Mesenchymal stem cell (in vitro differentiated cells and primary cell): Measurements from ENCODE around the gene WWP2.
"Not testable (repeated sequence)": the region's sequence is repeated elsewhere in the genome, so short reads cannot be mapped to it uniquely, and the experiment has no call there.

Source experiments
- DNase-seq: peaks from one replicate; pipeline ENCODE4 v3.0.0-alpha.2; 2013
- H2AFZ ChIP-seq: one replicate; pipeline ENCODE4 v1.6.1; 2013; ENCODE audit warnings: low read depth, mild to moderate bottlenecking, control low read depth, inconsistent platforms, low read length, moderate library complexity
- H2AK5ac ChIP-seq: 2 replicates; pipeline ENCODE4 v1.6.1; 2013; ENCODE audit warnings: low read length, moderate library complexity, mild to moderate bottlenecking, inconsistent platforms; ENCODE audit not compliant: severe bottlenecking
- H2BK120ac ChIP-seq: one replicate; pipeline ENCODE4 v1.6.1; 2013; ENCODE audit warnings: low read depth, mild to moderate bottlenecking, inconsistent platforms, low read length, moderate library complexity
- H2BK12ac ChIP-seq, 2 experiments: one replicate each; pipeline ENCODE4 v1.6.1; 2013; ENCODE audit warnings: inconsistent platforms in 2 of 2, low read length in 2 of 2, mild to moderate bottlenecking in 2 of 2, moderate library complexity in 2 of 2, control low read depth in 1 of 2
- H2BK15ac ChIP-seq: one replicate; pipeline ENCODE4 v1.6.1; 2013; ENCODE audit warnings: mild to moderate bottlenecking, low read depth, inconsistent platforms; ENCODE audit not compliant: poor library complexity, severe bottlenecking
- H2BK5ac ChIP-seq: 2 replicates; pipeline ENCODE4 v1.6.1; 2013; ENCODE audit warnings: low read depth, mild to moderate bottlenecking, low read length, control low read depth, inconsistent platforms; ENCODE audit not compliant: poor library complexity, severe bottlenecking
- H3K14ac ChIP-seq, 2 experiments: one replicate each; pipeline ENCODE4 v1.6.1; 2013; ENCODE audit warnings: inconsistent platforms in 2 of 2, low read length in 2 of 2, control low read depth in 1 of 2, mild to moderate bottlenecking in 1 of 2, moderate library complexity in 1 of 2
- H3K18ac ChIP-seq, 2 experiments: one replicate each; pipeline ENCODE4 v1.6.1; 2013; ENCODE audit warnings: inconsistent platforms in 2 of 2, low read length in 2 of 2, control low read depth in 1 of 2, low read depth in 1 of 2, mild to moderate bottlenecking in 1 of 2
- H3K23ac ChIP-seq, 2 experiments: one replicate each; pipeline ENCODE4 v1.6.1; 2013; ENCODE audit warnings: inconsistent platforms in 2 of 2, low read length in 2 of 2, mild to moderate bottlenecking in 2 of 2, moderate library complexity in 2 of 2, control low read depth in 1 of 2
- H3K27ac ChIP-seq: 2 replicates; pipeline ENCODE4 v1.5.1; 2013; ENCODE audit warnings: mild to moderate bottlenecking, moderate library complexity, low read length, control low read depth, inconsistent platforms; ENCODE audit not compliant: poor library complexity, severe bottlenecking
- H3K27me3 ChIP-seq, 2 experiments: 2 replicates each; pipeline versions ENCODE4 v1.6.1 to v1.7.0; 2013; ENCODE audit warnings: low read length in 2 of 2, mild to moderate bottlenecking in 2 of 2, moderate library complexity in 2 of 2, control low read depth in 1 of 2, inconsistent platforms in 1 of 2; ENCODE audit not compliant: control insufficient read depth in 1 of 2, insufficient read depth in 1 of 2
- H3K36me3 ChIP-seq, 2 experiments: 2 replicates each; pipeline versions ENCODE4 v1.6.1 to v1.7.0; 2013; ENCODE audit warnings: low read length in 2 of 2, control low read depth in 1 of 2, inconsistent platforms in 1 of 2, low read depth in 1 of 2, mild to moderate bottlenecking in 1 of 2; ENCODE audit not compliant: insufficient read depth in 2 of 2, control insufficient read depth in 1 of 2
- H3K4ac ChIP-seq, 2 experiments: one replicate each; pipeline ENCODE4 v1.6.1; 2013; ENCODE audit warnings: inconsistent platforms in 2 of 2, low read length in 2 of 2, mild to moderate bottlenecking in 2 of 2, moderate library complexity in 2 of 2, control low read depth in 1 of 2, low read depth in 1 of 2
- H3K4me1 ChIP-seq: 2 replicates; pipeline ENCODE4 v1.6.1; 2013; ENCODE audit warnings: low read depth, low read length, control low read depth; ENCODE audit not compliant: control insufficient read depth, insufficient read depth
- H3K4me2 ChIP-seq: 2 replicates; pipeline ENCODE4 v1.6.1; 2013; ENCODE audit warnings: low read length, mild to moderate bottlenecking, inconsistent platforms; ENCODE audit not compliant: poor library complexity, severe bottlenecking
- H3K4me3 ChIP-seq, 2 experiments: 2 replicates each; pipeline versions ENCODE4 v1.5.1 to v1.7.0; 2013; ENCODE audit warnings: low read length in 2 of 2, mild to moderate bottlenecking in 2 of 2, control low read depth in 1 of 2, low read depth in 1 of 2; ENCODE audit not compliant: insufficient read depth in 1 of 2
- H3K79me1 ChIP-seq: replicated peaks from 2 replicates; pipeline ENCODE4 v1.6.1; 2013; ENCODE audit warnings: mild to moderate bottlenecking, control low read depth, low read length, inconsistent platforms; ENCODE audit not compliant: poor library complexity, severe bottlenecking
- H3K9ac ChIP-seq: 2 replicates; pipeline ENCODE4 v1.7.0; 2013; ENCODE audit warnings: mild to moderate bottlenecking, low read length, moderate library complexity
- H3K9me3 ChIP-seq: 2 replicates; pipeline ENCODE4 v1.7.0; 2013; ENCODE audit warnings: mild to moderate bottlenecking, low read length; ENCODE audit not compliant: control insufficient read depth
- H4K8ac ChIP-seq: one replicate; pipeline ENCODE4 v1.6.1; 2013; ENCODE audit warnings: inconsistent platforms, mild to moderate bottlenecking, low read length, moderate library complexity
- H4K91ac ChIP-seq: one replicate; pipeline ENCODE4 v1.6.1; 2013; ENCODE audit warnings: mild to moderate bottlenecking, low read length, inconsistent platforms
- WGBS: methylation state at CpG from one replicate; pipeline ENCODE4 v1.1.7; 2013; ENCODE audit warnings: mixed read lengths; 5-methylcytosine and 5-hydroxymethylcytosine counted together

The WWP2 gene

GRCh38 chr16:69963312-69963711, 201.2 kb downstream of the WWP2 start:
- not testable (repeated sequence) for H4K91ac ChIP-seq, DNase-seq, H3K9ac ChIP-seq, H3K14ac ChIP-seq, H2BK5ac ChIP-seq, H2AK5ac ChIP-seq, H3K36me3 ChIP-seq, H3K4me1 ChIP-seq, H3K23ac ChIP-seq, H3K4ac ChIP-seq, H3K79me1 ChIP-seq, H2AFZ ChIP-seq, H3K27ac ChIP-seq, H3K27me3 ChIP-seq, H3K4me2 ChIP-seq, H2BK120ac ChIP-seq, H2BK15ac ChIP-seq, H4K8ac ChIP-seq, H2BK12ac ChIP-seq, H3K9me3 ChIP-seq, H3K18ac ChIP-seq, H3K4me3 ChIP-seq
- no CpG with 5 or more reads among the region's 9 CpGs for WGBS

GRCh38 chr16:69964960-69965660, 203.0 kb downstream of the WWP2 start:
- H3K18ac ChIP-seq, H2BK5ac ChIP-seq, H2BK15ac ChIP-seq, H3K4ac ChIP-seq, H3K4me1 ChIP-seq, H2AK5ac ChIP-seq, H3K27ac ChIP-seq, H2BK120ac ChIP-seq, H3K36me3 ChIP-seq, H2AFZ ChIP-seq, H2BK12ac ChIP-seq, H3K4me2 ChIP-seq, H3K9me3 ChIP-seq, DNase-seq, H3K14ac ChIP-seq, H3K27me3 ChIP-seq, H3K23ac ChIP-seq, H3K79me1 ChIP-seq: not testable (repeated sequence)
- peak overlapping the region; percentile 69 for H4K8ac ChIP-seq
- peak overlapping the region in 1 of 2 experiments; percentile 59 for H3K4me3 ChIP-seq
- peak overlapping the region; percentile 15 for H4K91ac ChIP-seq
- peak overlapping the region; percentile 66 for H3K9ac ChIP-seq
- 45% methylated on average over 10 of the region's 68 CpGs for WGBS

- H3K27ac ChIP-seq, H2AFZ ChIP-seq, H3K79me1 ChIP-seq, H3K4ac ChIP-seq, H4K8ac ChIP-seq, H4K91ac ChIP-seq, H2BK5ac ChIP-seq, H3K36me3 ChIP-seq, H3K9me3 ChIP-seq, H2BK120ac ChIP-seq, H3K4me2 ChIP-seq, H3K4me1 ChIP-seq, H3K9ac ChIP-seq, H2BK12ac ChIP-seq, H2AK5ac ChIP-seq, H3K18ac ChIP-seq, DNase-seq, H3K23ac ChIP-seq, H3K14ac ChIP-seq, H2BK15ac ChIP-seq, H3K27me3 ChIP-seq, H3K4me3 ChIP-seq: not testable (repeated sequence)
- WGBS = 30% methylated on average over 2 of the region's 24 CpGs
These were observed 203.5 kb downstream of the WWP2 start for GRCh38 chr16:69965661-69966054.

- not testable (repeated sequence) for H3K36me3 ChIP-seq, H2BK120ac ChIP-seq, H4K91ac ChIP-seq, DNase-seq, H2BK12ac ChIP-seq, H2AK5ac ChIP-seq, H2BK15ac ChIP-seq, H3K14ac ChIP-seq, H3K27ac ChIP-seq, H4K8ac ChIP-seq, H3K18ac ChIP-seq, H3K4me3 ChIP-seq, H3K79me1 ChIP-seq, H2AFZ ChIP-seq, H3K27me3 ChIP-seq, H3K4me2 ChIP-seq, H2BK5ac ChIP-seq, H3K4me1 ChIP-seq, H3K23ac ChIP-seq, H3K9ac ChIP-seq, H3K9me3 ChIP-seq, H3K4ac ChIP-seq
- WGBS = no CpG with 5 or more reads among the region's 5 CpGs
These were observed 205.6 kb downstream of the WWP2 start for GRCh38 chr16:69967688-69968087.
